Iris pigment epithelial cell (primary cell): ENCODE results near the gene ORMDL3.
"Not testable (repeated sequence)": the region's sequence is repeated elsewhere in the genome, so short reads cannot be mapped to it uniquely, and the experiment has no call there.

Experiments
- DNase-seq: peaks from one replicate; pipeline ENCODE4 v3.0.0-alpha.2; 2011; ENCODE audit warnings: low read depth

Gene ORMDL3

DNA sequence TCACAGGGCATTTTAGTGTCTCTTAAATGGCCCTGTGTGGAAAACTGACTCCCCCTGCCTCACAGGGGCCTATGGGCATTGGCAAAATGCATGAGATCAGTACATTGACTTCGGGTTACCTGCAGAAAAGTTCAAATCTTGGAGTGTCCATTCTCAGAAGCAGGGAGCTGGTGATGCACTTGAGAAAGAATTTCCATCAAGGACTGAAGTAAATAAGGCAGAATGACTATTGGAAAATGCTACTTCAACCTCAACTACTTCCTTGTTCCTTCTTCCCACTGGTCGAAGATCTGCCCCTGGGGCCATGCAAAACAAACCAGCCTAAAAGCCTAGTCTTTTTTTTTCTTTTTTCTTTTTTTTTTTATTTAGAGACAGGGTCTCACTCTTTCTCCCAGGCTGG is 21.6 kb upstream of the ORMDL3 start:
- no peak for DNase-seq

- DNase-seq = not testable (repeated sequence)
These were observed 21.1 kb upstream of the ORMDL3 start for GRCh38 chr17:39948489-39948828.

GRCh38 chr17:39946551-39947330 is 19.3 kb upstream of the ORMDL3 start:
- DNase-seq = no peak

GRCh38 chr17:39944393-39944711 is 17.0 kb upstream of the ORMDL3 start:
- DNase-seq = no peak

DNA sequence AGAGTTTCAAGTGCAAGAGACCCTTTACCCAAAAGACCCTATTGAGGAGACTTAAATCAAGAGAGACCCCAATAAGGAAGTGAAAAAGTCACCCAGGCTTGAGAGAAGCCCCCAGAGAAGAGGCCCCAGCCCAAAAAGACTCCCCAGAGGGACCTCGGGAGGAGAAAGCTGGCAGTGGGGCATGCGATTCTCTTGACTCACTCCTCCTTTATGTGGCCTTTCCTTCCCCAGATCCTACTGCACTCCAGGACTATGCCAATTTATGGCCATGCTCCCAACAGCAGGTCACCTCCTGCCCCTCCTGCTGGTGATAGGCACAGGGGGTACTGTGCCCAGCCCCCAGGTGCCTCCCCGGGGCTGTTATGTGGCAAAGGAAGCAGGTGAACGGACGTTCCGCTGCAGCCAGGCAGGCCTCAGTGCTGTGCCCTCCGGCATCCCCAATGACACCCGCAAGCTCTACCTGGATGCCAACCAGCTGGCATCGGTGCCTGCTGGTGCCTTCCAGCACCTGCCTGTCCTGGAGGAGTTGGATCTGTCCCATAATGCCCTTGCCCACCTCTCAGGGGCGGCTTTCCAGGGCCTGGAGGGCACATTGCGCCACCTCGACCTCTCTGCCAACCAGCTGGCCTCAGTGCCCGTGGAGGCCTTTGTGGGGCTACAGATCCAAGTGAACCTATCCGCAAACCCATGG is 16.4 kb upstream of the ORMDL3 start:
- no peak for DNase-seq

DNA sequence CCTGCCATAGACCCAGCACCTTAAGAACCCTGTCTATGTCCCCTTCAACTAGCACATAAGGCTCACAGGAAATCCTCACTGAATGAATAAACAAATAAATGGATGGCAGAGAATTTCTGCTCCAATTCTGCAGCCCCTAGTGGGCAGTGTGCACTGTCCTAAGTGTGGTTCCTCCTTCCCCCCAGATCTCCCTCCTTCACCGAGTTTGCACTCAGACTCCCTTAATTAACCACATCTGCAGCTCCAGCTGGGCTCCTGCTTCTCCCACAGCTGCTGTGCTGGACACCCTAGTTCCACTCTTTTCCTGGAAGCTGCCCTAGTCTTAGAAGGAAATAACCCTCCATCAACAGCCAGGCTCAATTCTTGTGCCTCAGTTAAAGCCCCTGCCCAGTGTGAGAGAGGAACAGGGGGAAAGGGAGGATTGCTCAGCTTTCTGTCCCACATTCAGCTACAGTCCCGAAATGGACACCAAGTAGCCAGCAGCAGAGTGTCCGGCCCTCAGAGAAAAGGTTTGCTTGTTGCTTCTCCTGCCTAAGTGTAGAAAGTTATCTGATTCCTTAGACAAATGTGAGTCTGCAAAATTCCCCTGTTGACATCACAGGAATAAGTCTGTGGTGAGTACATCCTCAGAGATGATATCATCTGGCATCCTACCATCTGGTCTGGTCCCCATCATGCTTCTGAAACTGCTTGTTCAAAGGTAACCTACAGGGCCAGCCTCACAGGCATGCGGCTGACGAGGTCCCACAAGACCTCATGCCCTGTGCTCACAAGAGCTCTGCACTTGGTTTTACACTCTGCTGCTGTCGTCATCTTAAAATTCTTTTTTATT is 12.4 kb upstream of the ORMDL3 start:
- DNase-seq = peak; percentile 97

GRCh38 chr17:39939106-39939505 is 11.7 kb upstream of the ORMDL3 start:
- no peak for DNase-seq

GRCh38 chr17:39938140-39938869 is 10.9 kb upstream of the ORMDL3 start:
- DNase-seq = no peak

GRCh38 chr17:39937447-39937846 is 10.0 kb upstream of the ORMDL3 start:
- DNase-seq = no peak

DNA sequence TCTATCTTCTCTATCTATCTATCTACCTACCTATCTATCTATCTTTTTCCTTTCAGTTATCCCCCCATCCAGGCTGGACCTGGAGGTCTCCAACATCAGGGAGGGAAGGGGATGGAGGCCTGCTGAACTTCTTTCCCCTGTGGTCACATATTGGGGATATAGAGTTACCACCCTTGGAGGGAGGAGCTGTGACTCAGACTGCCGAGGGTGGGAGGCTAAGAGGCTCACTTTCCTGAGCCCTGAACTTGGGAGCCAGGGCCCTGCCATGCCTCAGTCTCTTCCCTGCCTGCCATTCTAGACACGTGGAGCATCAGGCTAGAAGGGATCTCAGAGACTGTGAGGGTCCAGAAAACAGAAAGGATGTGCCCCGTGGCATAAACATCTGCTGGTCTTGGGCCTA is 8.5 kb upstream of the ORMDL3 start:
- peak; percentile 50 for DNase-seq

- DNase-seq = no peak
These were observed 6.9 kb upstream of the ORMDL3 start for GRCh38 chr17:39934324-39934723.

GRCh38 chr17:39933912-39934311 is 6.5 kb upstream of the ORMDL3 start:
- DNase-seq = no peak

GRCh38 chr17:39929646-39930407 is 2.4 kb upstream of the ORMDL3 start:
- peak; percentile 92 for DNase-seq

- peak; percentile 97 for DNase-seq
These were observed 1.7 kb upstream of the ORMDL3 start for GRCh38 chr17:39928858-39929645.

GRCh38 chr17:39927929-39928857 is 792 bp upstream of the ORMDL3 start:
- peak; percentile 30 for DNase-seq

GRCh38 chr17:39926588-39927100 is 757 bp downstream of the ORMDL3 start:
- DNase-seq = peak; percentile 68

GRCh38 chr17:39926135-39926587 is 1.2 kb downstream of the ORMDL3 start:
- no peak for DNase-seq

DNA sequence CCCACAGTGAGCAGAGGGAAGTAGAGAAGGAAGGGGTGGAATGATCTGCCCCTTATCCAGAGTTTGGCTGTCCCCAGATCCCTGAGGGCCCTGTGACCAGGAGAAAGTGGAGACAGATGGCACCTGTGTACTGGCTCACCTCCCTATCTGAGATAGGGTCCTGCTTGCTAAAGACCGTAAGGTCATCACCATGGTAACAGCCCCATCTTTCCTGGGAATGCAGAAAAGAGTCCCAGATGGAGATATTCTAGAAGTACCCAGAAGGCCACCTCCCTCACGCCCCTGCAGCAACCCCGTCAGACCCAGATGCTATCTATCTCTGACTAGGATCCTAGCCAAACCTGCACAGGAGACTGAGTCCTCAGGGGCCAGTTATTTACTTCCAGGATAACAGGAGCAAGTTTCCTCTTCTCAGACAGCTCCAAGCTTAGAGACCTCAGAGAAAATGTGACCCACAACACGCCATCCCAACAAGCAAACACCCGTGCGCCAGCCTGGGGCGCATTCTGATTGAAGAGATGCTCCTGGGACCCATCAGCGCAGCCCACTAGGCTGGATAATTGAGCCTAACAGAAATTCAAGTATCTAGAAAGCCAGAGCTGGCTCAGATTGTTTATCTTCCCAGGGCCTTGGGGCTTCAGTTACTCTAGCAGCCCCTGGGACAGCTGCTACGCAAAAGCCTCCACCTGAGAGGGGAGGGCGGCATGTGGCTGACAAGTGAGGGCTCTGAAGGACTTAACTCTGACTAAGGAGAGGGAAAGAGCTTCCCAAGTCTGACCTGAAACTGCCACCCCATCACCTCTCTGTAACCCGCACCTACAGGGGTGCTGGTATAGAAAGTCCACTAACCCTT is 1.9 kb downstream of the ORMDL3 start:
- no peak for DNase-seq
